ENCODE measurements around the gene FTO.
"Not testable (repeated sequence)": the region's sequence is repeated elsewhere in the genome, so short reads cannot be mapped to it uniquely, and the experiment has no call there.

FTO gene

DNA sequence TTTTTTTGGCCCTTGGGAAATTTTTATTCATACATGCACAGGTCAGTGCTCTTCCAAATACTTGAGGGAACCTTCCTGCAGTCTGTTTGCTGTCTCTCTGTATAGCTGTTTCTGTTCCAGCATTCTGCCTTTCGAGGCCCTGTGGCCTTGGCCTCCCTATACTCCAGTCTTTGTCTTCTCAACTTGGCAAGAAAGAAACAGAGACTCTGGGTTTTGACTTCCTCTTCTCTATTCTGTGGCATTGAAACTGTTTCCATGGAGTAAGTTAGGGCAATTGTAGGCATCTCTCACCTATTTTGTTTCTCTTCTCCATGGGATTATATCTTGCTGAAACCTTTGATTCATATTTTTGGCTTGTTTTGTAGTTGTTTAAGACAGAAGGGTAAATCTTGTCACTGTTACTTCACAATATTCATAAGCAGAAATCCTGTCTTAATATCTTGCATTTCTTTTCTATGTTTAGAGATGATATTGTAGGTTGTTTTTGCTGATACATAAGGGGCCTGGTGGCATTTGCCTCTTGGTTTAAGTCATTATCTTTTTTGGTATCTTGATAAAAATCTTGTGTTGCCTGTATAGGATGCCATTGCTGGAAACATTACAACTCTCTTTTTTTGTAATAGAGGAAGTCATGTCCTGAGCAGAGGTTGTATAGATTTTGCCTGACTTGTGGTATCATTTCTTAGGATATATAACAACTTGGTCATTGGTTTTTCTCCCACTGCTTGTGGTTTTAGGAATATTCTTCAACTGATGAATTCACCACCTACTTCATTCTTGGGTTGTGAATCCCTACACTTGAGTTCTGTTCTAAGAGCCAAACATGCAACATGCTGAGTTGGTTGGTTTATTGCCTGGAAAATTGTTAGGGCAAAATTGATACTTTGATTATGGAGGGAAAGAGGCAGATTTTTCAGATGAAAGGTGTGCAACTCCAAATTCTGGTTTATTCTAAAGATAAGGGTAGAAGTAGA lies 168.6 kb downstream of the FTO start:
- FAIRE-seq, result no peak

- FAIRE-seq, result no peak
Observed at GRCh38 chr16:53876811-53877210, 172.9 kb downstream of the FTO start.

- no peak for FAIRE-seq
Observed at GRCh38 chr16:53878216-53878615, 174.3 kb downstream of the FTO start.

DNA sequence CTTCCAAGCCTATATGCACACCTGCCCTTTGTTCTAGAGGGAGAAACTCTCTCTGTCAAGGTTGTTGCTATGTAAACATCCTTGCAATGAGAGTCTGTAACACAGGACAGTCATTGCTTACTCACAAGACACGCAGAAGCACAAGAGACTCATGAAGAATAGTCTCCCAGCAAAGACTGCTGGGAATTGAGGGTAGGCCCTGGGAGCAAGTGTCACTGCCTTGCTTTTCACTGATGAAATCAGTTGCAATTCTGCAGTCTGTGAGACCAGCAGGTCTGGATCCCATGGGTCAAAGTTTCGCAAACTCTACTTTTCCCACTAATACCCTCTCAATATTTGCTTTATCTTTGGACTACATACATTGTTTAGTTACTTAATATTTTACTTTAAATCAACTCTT lies 177.4 kb downstream of the FTO start:
- FAIRE-seq, result no peak

- FAIRE-seq, result no peak
Observed at GRCh38 chr16:53882310-53882709, 178.4 kb downstream of the FTO start.

GRCh38 chr16:53884748-53885147 lies 180.8 kb downstream of the FTO start:
- FAIRE-seq, result no peak

- FAIRE-seq, result no peak
Observed at GRCh38 chr16:53886482-53887378, 182.8 kb downstream of the FTO start.

- FAIRE-seq, result no peak
Observed at GRCh38 chr16:53888222-53888621, 184.3 kb downstream of the FTO start.

DNA sequence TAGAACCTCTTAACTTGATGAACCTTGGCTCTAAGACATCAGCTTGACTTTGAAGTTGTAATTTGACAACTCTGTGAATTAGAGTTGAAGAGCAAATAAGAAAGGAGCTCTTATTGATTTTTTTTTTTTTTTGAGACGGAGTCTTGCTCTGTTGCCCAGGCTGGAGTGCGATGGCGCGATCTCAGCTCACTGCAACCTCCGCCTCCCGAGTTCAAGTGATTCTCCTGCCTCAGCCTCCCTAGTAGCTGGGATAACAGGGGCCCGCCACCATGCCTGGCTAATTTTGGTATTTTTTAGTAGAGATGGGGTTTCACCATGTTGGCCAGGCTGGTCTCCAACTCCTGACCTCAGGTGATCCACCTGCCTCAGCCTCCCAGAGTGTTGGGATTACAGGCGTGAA lies 186.9 kb downstream of the FTO start:
- not testable (repeated sequence) for FAIRE-seq

- no peak for FAIRE-seq
Observed at GRCh38 chr16:53891409-53892139, 187.6 kb downstream of the FTO start.

- FAIRE-seq, result no peak
Observed at GRCh38 chr16:53892155-53892554, 188.2 kb downstream of the FTO start.

DNA sequence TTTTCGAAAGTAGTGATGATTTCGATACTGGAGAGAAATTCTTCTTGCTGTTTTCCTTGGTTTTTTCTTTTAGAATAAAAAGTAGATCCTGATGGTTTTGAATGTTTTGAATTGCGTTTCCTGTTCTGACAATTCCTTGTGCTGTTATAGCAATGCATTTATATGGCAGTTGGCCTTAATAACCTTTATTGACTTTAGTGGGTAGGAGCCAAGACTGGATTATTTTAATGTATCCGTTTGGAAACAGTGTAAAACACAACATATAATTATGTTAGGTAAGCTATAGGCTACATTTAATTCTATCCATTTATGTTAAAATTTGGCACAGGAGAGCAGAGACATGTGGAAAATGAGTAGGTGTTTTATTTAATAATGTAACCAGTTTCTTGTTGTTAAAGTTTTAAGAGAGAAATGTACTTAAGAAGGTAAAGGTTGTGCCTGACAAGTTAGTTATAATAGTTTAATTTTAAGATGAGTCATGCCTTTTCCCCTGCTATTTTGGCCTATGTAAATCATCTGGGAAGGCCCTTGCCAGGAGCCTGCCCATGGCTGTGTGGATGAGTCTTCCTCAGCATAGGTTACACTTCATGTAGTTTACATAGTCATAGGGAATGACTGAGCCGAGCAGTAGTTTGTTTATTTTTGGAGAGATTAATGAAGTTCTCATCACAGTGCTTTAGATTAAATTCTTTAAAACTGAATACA lies 189.9 kb downstream of the FTO start:
- no peak for FAIRE-seq

GRCh38 chr16:53894686-53895085 lies 190.7 kb downstream of the FTO start:
- no peak for FAIRE-seq

DNA sequence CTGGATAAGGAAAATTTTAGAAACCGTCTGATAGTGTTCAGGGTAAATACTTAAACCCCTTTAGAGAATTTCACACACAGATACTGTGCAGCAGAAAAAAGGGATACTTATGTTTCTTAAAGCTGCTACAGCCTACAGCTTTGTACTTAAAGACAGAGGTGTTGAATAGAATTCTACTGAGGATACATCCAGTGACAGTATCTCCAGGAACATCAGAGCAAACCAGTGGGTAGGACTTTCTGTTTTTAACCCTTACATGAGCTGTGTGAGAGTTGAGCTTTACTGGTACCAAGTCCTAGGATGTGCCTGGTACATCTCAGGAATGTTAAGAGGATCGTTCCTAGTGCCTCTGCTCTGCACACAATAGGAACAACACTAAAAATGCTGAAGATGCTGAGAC lies 191.5 kb downstream of the FTO start:
- FAIRE-seq, result no peak

DNA sequence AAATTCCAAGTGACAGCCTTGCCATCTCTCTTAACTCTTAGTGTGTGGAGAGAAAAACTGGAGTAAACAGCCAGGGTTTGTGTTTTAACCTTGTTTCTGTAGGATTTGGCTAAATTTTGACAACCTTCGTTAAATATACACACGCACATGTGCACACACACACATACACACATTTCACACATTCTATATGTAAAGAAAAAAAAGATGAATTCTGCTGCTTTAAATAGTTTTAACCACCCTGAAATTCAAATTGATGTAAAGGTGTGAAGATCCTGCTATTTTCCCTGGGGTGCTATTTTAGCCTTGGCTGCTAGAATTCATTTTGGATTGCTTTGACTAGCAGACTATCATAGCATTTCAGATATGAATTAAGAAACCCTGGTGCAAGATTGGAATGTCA lies 191.9 kb downstream of the FTO start:
- FAIRE-seq, result no peak

DNA sequence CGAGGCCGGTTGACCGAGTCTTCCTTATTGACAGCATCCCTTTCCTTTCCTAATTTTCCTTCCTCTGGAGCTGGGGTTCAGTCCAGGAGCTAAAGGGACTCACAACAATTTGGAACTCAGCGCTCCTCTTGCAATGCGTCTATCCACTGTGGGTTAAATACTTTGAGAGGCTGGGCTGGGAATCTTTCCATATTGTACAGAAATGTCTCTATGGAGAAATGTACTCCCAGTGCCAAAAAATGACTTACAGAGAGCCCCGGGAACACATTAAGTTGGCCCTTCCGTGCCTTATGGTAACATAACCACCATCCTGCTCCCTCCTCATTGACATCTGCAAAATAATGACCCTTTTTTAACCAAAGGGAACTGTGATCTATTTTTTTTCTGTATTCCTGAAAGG lies 192.8 kb downstream of the FTO start:
- FAIRE-seq, result no peak

DNA sequence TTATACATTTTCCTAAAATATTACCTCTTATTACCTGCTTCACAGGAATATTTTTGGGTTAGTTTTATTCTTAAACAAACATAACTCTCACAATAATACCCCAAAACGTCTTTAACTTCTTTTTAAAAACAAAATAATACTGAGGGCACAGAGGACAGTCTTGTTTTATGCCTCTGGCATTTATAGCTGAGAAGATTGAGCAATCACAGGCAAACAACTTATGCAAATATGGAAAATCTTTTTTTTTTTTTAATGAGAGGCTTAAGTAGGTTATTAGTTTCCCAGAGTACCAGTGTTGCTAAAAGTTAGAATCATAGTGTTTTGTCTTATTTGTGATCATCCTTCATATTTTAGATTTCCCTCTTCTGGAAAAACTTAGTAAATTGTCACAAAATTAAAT lies 195.0 kb downstream of the FTO start:
- no peak for FAIRE-seq

- FAIRE-seq, result no peak
Observed at GRCh38 chr16:53899431-53899830, 195.5 kb downstream of the FTO start.

- no peak for FAIRE-seq
Observed at GRCh38 chr16:53900667-53901066, 196.7 kb downstream of the FTO start.

GRCh38 chr16:53901408-53901807 lies 197.5 kb downstream of the FTO start:
- FAIRE-seq, result no peak

DNA sequence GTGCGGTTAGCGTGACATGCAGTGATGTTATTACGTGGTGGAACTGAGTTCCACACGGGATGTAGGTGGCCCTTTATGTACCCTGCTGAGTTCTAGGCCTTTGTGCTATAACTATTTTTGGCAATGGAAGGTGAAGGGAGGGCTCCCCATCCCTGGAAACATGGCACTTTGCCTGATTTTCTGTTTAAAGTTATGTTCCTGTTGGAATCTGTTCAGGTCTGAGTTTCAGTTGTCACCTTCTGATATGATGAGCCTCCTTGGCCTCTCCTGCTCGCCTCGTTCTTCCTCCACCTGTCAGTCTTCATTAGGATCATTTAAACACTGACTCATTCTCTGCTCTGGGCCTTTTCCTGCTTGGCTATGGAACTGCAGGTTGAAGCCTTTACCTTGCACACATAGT lies 200.6 kb downstream of the FTO start:
- FAIRE-seq, result no peak

GRCh38 chr16:53905028-53905427 lies 201.1 kb downstream of the FTO start:
- FAIRE-seq, result no peak
